ENCODE results near the gene NFAT5.
"Not testable (repeated sequence)": the region's sequence is repeated elsewhere in the genome, so short reads cannot be mapped to it uniquely, and the experiment has no call there.

NFAT5 gene

DNA sequence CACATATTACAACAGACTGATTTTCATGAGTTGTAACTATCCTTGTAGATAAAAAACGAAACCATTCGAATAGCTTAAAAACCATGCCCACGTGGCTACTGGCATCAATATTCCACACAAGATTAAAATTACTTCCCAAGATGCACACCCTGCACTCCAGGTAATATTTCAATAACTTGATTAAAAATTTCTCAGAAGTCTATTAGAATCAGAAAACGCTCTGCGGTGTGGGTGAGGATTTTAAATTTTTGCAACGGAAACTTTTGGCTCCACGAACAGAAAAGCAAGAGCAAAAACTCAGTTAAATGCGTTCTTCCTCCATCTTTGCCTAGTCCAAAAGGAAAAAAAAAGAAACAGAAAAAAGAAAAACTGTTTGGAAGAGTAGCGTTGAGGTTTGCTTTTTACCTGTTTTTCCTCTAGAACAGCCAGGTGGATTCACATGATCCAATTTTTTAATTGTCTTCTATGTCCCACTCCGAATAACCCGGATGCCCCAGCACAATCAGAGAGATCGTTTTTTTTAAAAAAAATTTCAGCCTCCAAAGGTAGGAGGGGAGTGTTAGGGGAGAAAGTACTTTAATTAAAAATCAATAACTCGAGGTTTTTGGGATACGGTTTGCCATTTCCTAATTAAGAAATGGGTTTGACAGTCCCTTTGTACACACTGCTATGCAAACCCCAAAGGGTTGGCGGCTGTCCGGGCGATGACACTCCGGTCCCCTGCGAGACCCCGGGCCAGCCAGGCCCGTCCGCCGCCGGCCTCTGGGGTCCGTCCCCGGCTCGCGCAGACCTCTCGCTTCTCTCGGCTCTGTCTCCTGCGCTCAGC, 708 bp upstream of the NFAT5 start:
- H3K9me3 Mint-ChIP-seq, result no peaks in the 10 kb centered on the region
- peak; percentile 42 for ATAC-seq
- no peaks in the 10 kb centered on the region for H3K27me3 Mint-ChIP-seq
- peaks cover 44% of the 10 kb centered on the region for H3K4me1 Mint-ChIP-seq
- no peaks in the 10 kb centered on the region for H3K36me3 Mint-ChIP-seq
- H3K27ac Mint-ChIP-seq, result peak overlapping the region; percentile 95
- H3K4me3 Mint-ChIP-seq, result peak overlapping the region; percentile 78

- H3K4me3 Mint-ChIP-seq, result peak overlapping the region; percentile 100
- no peaks in the 10 kb centered on the region for H3K36me3 Mint-ChIP-seq
- H3K4me1 Mint-ChIP-seq, result peaks cover 44% of the 10 kb centered on the region
- H3K27ac Mint-ChIP-seq, result peak overlapping the region; percentile 95
- no peaks in the 10 kb centered on the region for H3K27me3 Mint-ChIP-seq
- H3K9me3 Mint-ChIP-seq, result no peaks in the 10 kb centered on the region
- ATAC-seq, result peak; percentile 71
These were observed 644 bp downstream of the NFAT5 start for GRCh38 chr16:69566240-69566980.

- H3K27ac Mint-ChIP-seq, result peak overlapping the region; percentile 95
- no peaks in the 10 kb centered on the region for H3K9me3 Mint-ChIP-seq
- peak overlapping the region; percentile 100 for H3K4me3 Mint-ChIP-seq
- no peaks in the 10 kb centered on the region for H3K36me3 Mint-ChIP-seq
- no peaks in the 10 kb centered on the region for H3K27me3 Mint-ChIP-seq
- peaks cover 44% of the 10 kb centered on the region for H3K4me1 Mint-ChIP-seq
- ATAC-seq, result no peak
These were observed 1.4 kb downstream of the NFAT5 start for GRCh38 chr16:69566981-69567680.

GRCh38 chr16:69568676-69569075, 2.9 kb downstream of the NFAT5 start:
- Mint-ChIP-seq H3K4me3 (peak overlapping the region; percentile 60), H3K9me3 (no peaks in the 10 kb centered on the region), H3K27ac (no peak overlapping the region), H3K4me1 (peaks cover 36% of the 10 kb centered on the region), H3K36me3 (no peaks in the 10 kb centered on the region), H3K27me3 (no peaks in the 10 kb centered on the region)
- ATAC-seq, result no peak

GRCh38 chr16:69578771-69579170, 13.0 kb downstream of the NFAT5 start:
- peaks cover 36% of the 10 kb centered on the region for H3K4me1 Mint-ChIP-seq
- not testable (repeated sequence) for H3K27me3 Mint-ChIP-seq, H3K4me3 Mint-ChIP-seq, H3K9me3 Mint-ChIP-seq, H3K36me3 Mint-ChIP-seq, ATAC-seq, H3K27ac Mint-ChIP-seq

GRCh38 chr16:69579783-69580481, 14.2 kb downstream of the NFAT5 start:
- H3K36me3 Mint-ChIP-seq, result peaks cover 5% of the 10 kb centered on the region
- no peak for ATAC-seq

DNA sequence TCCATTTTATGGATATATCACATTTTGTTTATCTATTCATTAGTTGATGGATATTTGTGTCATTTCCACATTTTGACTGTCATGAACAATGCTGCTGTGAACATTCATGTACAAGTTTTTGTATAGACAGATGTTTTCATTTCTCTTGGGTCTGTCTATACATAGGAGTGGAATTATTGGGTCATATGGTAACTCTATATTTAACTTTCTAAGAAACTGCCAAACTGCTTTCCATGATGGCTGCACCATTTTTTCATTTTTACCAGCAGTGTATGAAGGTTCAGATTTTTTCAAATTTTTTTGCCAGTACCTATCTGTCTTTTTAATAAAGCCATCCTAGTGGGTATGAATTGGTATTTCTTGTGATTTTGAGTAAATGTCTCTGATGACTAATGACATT, 15.5 kb downstream of the NFAT5 start:
- Mint-ChIP-seq H3K27me3 (no peaks in the 10 kb centered on the region), H3K36me3 (peaks cover 10% of the 10 kb centered on the region), H3K27ac (peak overlapping the region; percentile 44), H3K9me3 (no peaks in the 10 kb centered on the region), H3K4me3 (no peak overlapping the region), H3K4me1 (peaks cover 43% of the 10 kb centered on the region)
- peak; percentile 58 for ATAC-seq

More at GRCh38 chr16:69579783-69580481, 14.2 kb downstream of the NFAT5 start:
- Mint-ChIP-seq H3K4me1 (peaks cover 37% of the 10 kb centered on the region), H3K27me3 (no peaks in the 10 kb centered on the region), H3K9me3 (no peaks in the 10 kb centered on the region), H3K4me3 (no peak overlapping the region), H3K27ac (no peak overlapping the region)

DNA sequence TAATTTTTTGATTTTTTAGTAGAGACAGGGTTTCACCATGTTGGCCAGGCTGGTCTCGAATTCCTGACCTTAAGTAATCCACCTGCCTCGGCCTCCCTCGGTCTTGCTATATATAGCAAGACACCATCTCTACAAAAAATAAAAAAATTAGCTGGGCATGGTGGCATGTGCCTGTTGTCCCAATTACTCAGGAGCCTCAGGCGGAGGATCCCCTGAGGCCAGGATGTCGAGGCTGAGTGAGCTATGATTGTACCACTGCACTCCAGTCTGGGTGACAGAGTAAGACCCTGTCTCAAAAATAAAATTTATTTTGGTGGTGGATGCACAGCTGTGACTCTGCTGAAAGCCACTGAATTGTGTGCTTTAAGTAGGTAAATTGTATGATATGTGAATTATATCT, 18.7 kb downstream of the NFAT5 start:
- ATAC-seq, result not testable (repeated sequence)

DNA sequence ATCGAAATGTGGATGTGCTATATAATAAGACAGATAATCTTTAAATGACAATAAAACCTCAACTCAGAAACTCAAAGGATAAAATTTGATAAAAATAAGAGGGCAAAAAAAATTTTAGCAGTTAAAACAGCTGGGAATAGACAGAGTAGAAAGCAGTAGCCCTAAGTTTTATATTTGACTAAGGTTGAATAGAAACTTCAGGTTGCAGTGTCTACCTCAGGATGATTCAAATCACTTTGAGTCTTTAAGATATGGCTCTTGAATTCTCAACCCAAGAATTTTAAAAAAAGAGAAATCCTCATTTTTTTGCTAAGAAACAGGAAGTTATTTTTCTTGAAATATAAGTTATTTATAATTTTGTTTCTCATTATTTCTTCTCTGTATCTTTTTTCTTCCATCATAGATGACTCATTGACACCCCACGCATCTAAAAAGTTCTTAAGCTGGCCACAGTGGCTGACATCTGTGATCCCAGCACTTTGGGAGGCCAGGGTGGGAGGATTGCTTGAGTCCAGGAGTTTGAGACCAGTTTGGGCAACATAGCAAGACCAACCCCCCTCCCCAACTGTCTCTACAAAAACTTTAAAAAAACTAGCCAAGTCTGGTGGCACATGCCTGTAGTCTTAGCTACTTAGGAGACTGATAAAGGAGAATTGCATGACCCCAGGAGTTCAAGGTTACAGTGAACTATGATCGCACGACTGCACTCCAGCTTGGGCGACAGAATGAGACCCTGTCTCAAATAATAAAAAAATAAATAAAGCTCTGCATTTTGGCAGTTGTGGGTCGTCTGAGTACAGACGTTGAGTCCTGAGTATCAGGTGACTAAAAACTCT, 23.9 kb downstream of the NFAT5 start:
- Mint-ChIP-seq H3K9me3 (no peaks in the 10 kb centered on the region), H3K4me3 (no peak overlapping the region), H3K36me3 (peaks cover 5% of the 10 kb centered on the region), H3K27ac (no peak overlapping the region), H3K4me1 (peaks cover 17% of the 10 kb centered on the region), H3K27me3 (no peaks in the 10 kb centered on the region)
- ATAC-seq, result no peak

More for the DNA sequence above, 18.7 kb downstream of the NFAT5 start:
- peaks cover 35% of the 10 kb centered on the region for H3K4me1 Mint-ChIP-seq
- not testable (repeated sequence) for H3K27ac Mint-ChIP-seq, H3K4me3 Mint-ChIP-seq, H3K27me3 Mint-ChIP-seq, H3K9me3 Mint-ChIP-seq
- H3K36me3 Mint-ChIP-seq, result peaks cover 10% of the 10 kb centered on the region

GRCh38 chr16:69590590-69590989, 24.8 kb downstream of the NFAT5 start:
- H3K4me1 Mint-ChIP-seq, result peaks cover 15% of the 10 kb centered on the region
- no peaks in the 10 kb centered on the region for H3K9me3 Mint-ChIP-seq
- H3K27me3 Mint-ChIP-seq, result no peaks in the 10 kb centered on the region
- H3K4me3 Mint-ChIP-seq, result no peak overlapping the region
- ATAC-seq, result no peak
- H3K36me3 Mint-ChIP-seq, result peaks cover 1% of the 10 kb centered on the region
- H3K27ac Mint-ChIP-seq, result no peak overlapping the region

DNA sequence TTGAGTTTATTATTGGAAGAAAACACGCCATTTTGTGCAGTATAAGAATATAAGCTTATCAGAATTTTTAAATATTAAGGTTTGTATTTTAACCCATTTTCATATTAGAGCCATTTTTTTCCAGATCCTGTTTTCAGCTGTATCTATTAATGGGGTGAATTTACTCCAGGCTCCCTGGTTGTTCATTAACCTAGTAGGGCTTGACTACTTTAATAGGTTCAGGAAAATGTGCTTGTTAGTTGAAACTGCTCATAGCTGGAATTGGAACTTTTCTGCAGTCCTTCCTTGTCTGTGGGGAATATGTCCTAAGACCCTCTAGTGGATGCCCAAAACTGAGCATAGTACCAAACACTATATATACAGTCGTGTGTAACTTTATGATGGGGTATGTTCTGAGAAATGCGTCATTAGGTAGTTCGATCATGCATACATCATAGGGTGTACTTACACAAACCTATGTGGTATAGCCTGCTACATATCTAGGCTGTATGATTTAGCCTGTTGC, 28.0 kb downstream of the NFAT5 start:
- ATAC-seq, result no peak
- no peaks in the 10 kb centered on the region for H3K9me3 Mint-ChIP-seq
- no peaks in the 10 kb centered on the region for H3K27me3 Mint-ChIP-seq
- no peaks in the 10 kb centered on the region for H3K36me3 Mint-ChIP-seq
- peaks cover 18% of the 10 kb centered on the region for H3K4me1 Mint-ChIP-seq
- H3K27ac Mint-ChIP-seq, result no peak overlapping the region
- no peak overlapping the region for H3K4me3 Mint-ChIP-seq

GRCh38 chr16:69595127-69596036, 29.6 kb downstream of the NFAT5 start:
- H3K4me3 Mint-ChIP-seq, result no peak overlapping the region
- H3K27me3 Mint-ChIP-seq, result no peaks in the 10 kb centered on the region
- no peak overlapping the region for H3K27ac Mint-ChIP-seq
- H3K9me3 Mint-ChIP-seq, result no peaks in the 10 kb centered on the region
- H3K36me3 Mint-ChIP-seq, result peaks cover 11% of the 10 kb centered on the region
- peaks cover 23% of the 10 kb centered on the region for H3K4me1 Mint-ChIP-seq
- ATAC-seq, result no peak

- H3K27me3 Mint-ChIP-seq, result no peaks in the 10 kb centered on the region
- H3K9me3 Mint-ChIP-seq, result no peaks in the 10 kb centered on the region
- peaks cover 26% of the 10 kb centered on the region for H3K4me1 Mint-ChIP-seq
- no peak overlapping the region for H3K27ac Mint-ChIP-seq
- H3K4me3 Mint-ChIP-seq, result no peak overlapping the region
- ATAC-seq, result no peak
- H3K36me3 Mint-ChIP-seq, result peaks cover 13% of the 10 kb centered on the region
These were observed 31.0 kb downstream of the NFAT5 start for GRCh38 chr16:69596801-69597200.

Measured in stimulated activated memory B cell treated with anti-CD40 and anti-IgM and Interleukin-4, amounts not matched to agents 10 μg/mL and 1 μg/mL and 100 μg/mL, for 72 hours (primary cell).